Hindlimb muscle (tissue), 1 donor: ENCODE measurements around the gene CCL15. TPM values are rescaled to one million over a fixed set of nuclear protein-coding genes. Genes with fewer than 3 reads are reported as not detected.

Experiments used
- DNase-seq: peaks from one replicate; pipeline ENCODE4 v3.0.0-alpha.2; 2013
- polyA plus RNA-seq: library from polyadenylated mRNA; unstranded; fragments of 120-200 nt; gene quantifications from one replicate; pipeline ENCODE4 v1.2.1, GENCODE V29; 2013; ENCODE audit not compliant: insufficient read length

CCL15 gene
- polyA plus RNA-seq, 1 donor = not detected

GRCh38 chr17:35991075-35991474 is 10.3 kb downstream of the CCL15 start:
- DNase-seq = no peak

DNA sequence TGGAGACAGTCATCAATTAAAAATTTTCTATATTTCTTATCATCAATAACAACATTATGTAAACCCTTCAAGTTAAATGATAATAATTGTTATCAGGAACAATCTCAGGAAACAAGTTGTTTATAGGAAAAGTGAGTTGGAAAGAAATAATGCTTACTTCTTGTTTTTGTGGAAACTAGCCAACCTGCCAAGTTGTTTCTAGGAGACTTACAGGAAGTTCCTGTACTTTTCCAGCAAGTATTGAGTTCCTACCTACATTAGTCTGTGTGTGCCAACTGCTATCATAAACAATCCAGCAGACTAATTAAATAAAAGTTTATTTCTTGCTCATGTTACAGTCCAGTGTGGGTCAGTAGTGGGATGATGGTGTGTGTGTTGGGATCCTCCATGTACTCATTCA is 13.2 kb downstream of the CCL15 start:
- no peak for DNase-seq

DNA sequence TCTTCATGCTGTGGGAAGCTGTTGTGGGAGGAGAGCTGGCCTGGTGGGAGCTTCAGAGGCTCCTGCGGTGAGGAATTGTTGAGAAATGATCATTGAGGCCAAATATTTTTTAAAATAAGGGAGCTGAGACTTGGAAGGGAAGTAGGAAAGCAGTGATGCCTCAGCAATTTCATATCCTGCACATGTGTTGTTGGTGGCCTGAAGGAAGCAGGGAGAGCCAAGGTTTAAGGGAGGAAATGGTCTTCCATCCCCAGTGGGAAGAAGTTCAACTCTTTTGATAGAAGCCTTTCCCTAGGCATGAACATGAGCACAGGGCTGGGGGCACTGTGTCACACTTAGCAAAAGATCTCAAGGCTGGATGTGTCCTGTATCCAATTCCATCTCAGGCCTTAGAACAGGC is 14.7 kb downstream of the CCL15 start, which contains the start of gene CCL14:
Gene CCL14, minus strand, starts transcription at position 87 of the 400 bp plus-strand sequence. Its CDS starts 80 bp downstream, at position 7.
- DNase-seq = no peak

GRCh38 chr17:35984140-35984539 is 17.2 kb downstream of the CCL15 start:
- no peak for DNase-seq

DNA sequence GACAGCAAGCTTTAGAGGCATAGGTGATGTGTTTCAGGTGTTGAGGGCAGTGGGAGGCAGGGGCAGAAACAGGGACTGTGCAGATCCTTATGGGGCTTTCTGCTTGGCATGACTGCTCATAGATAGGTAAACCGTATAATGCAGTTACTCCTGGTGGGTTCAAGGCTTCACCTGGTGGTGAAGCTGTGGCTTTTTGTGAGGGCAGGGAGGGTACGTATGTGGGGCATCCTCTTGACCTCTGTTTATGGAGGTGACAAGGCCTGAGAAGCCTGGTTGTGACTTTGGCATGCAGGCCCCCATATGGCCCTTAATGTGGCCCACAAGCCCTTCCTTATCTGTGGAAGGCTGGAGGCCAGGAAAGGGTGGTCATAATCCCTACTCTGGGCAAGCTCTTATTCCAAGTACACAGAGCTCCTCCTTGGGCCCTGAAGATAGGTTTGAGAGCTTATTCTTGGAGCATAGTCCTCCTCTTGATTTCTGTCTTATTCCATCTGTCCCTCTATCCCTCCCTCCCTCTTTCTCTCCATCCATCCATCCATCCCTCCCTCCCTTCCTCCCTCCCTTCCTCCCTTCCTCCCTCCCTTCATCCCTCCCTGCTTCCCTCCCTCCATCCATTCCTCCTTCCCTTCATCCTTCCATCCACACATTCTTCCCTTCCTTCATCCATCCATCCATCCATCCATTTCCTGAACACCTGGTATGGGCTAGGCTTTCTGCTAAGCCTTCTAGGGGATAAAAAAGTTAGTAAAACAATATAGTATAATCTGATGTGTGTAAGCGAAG is 18.8 kb downstream of the CCL15 start:
- no peak for DNase-seq

DNA sequence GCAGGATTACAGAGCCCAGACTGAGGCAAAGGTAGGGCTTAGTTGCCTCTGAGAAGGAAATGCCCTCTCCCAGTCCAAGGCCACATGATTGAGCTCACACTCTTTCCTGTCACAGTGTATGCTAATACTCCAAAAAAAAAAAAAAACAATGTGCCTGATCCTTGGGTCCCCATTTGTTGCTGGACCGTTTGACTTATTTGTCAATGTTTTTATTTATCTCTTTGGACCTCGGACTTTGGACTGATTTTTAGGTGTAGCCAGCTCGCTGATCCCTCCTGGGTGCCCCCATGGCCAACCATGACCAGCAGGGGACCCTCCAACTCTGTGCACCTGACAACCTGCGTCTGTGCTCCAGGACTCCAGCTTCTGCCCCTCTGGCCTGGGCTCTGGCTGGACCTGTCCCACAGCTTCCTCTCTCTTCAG is 19.4 kb downstream of the CCL15 start:
- no peak for DNase-seq

DNA sequence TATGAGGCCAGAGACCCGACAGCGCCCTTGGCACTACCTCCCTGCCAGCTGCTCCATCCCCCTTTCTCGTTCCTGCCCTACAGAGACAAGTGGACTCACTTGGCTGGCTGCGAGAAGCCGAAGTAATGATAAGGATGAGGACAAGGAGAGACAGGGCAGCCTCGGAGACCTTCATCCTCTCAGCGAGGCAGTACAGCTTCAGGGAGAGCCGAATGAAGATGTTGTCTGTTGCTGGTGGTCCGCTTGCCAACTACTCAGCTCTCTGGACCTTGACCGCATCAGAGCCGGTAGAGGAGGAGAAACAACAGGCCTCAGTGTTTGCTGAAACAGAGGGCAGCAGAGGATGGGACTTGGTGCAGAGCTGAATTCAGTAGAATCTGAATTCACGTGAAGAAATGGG is 20.1 kb downstream of the CCL15 start, which contains the start of gene CCL16:
Gene CCL16, minus strand, starts transcription at position 252 of the 400 bp plus-strand sequence. Its CDS starts 77 bp downstream, at position 175.
- DNase-seq = no peak

- DNase-seq = no peak
Observed at GRCh38 chr17:35978346-35978745, 23.0 kb downstream of the CCL15 start.

DNA sequence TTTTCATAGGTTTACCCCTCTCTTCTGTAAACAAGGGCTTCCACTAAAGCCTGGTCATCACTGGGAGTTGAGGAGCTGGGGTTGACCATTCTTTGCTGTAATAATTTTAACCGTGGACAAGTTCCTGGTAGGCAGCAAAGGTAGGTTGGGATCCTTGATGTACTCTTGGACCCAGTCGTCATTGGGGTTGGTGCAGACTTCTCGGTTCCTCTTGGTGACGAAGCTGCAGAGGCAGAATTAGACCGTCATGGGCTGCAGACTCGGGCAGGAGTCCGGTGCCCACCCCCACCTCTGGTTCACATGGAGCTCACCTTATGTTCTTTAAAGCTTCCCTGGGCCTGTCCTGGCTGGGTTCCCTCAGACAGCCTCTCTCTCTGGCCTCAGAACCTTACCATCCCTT is 23.8 kb downstream of the CCL15 start:
- DNase-seq = no peak

DNA sequence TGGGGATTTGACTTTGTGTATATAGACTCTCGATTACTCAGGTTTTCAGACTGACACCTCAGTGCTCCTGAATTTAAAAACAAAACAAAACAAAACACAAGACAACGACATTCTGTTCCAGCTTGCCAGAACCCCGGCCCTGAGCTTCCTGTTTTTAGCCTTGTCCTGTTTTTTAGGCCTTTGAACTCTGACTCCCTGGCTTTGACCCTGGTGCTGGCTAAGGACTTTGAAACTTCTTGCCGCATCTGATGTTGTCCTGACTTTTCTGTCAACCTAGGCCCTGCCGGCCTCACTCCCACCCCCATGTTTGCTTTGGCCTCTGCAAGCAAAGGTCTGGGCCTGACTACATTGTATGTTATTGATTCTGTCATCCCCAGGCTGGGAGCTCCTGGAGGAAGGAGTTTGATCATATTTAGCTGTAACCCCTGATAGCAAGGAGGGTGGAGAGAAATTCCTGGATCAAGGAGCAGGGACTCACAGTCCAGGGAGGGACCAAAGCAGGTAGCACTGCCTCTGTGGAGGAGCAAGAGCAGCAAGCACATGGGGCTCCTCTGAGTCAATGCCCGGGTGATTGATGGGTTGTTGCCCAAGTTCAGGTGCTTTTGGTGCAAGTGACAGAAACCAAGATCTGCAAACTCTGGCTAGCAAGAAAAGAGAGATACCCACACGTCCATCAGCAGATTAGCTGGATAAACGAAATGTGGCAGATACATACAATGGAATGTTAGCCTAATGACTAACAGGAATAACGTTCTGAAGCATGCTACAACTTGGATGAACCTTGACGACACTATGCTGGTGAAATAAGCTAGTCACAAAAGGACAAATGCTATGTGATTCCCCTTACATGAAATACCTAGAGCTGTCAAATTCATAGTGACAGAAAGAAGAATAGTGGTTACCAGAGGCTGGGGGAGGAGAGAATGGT is 27.8 kb downstream of the CCL15 start:
- no peak for DNase-seq

DNA sequence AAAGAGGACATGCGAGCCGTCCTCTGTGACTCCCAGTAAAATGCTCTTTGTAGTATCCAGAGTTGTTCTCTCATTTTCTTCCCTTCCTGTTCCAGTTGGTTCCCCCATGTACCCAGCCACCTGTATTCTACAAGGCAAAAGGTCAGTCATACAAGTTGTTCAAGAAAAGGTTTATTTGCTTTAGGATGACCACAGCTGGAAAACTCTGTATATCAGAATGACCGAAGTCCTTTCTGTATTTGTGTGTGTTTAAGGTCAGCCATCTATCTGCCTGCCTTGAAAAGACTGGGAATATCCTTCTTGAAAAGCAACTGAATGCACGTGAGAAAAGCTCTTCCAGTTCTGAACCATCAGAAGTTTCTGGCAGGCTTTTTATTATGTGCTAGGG is 28.4 kb downstream of the CCL15 start:
- DNase-seq = no peak

DNA sequence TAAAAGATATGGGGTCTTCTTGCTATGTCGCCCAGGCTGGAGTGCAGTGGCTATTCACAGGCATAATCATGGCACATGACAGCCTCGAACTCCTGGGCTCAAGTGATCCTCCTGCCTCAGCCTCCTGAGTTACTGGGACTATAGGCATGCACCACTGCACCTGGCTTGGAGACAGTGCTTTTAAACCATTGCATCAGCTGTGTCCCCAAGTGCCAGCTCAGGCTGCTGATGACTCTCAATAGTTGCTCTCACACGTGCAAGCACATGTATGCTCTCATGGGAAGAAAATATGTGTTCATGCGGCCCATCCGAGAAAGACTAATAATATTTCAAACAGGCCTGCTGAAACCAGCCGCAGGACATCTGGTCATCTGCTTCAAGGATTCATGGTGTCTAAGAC is 28.8 kb downstream of the CCL15 start:
- no peak for DNase-seq

DNA sequence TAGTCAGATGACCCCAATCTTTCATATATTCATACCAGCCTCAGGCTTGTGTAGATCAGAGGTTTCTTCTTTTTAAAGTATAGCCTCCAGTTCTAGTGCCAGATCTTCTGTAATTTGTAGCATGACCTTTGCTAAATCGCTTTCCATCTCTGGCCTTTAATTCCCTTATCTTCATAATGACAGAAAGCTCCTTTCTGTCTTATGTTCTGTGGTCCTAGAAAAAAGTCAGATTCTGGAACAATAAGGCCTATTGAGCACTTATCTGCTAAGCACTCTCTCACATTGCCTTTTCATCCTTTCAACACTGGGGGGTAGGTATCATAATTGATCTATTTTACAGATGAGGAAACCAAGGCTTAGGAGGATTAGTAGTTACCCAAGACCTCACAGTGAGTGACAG is 29.3 kb downstream of the CCL15 start:
- DNase-seq = no peak

GRCh38 chr17:35969558-35970380 is 31.6 kb downstream of the CCL15 start:
- DNase-seq = peak; percentile 82

GRCh38 chr17:35968520-35969054 is 32.8 kb downstream of the CCL15 start:
- no peak for DNase-seq

- DNase-seq = no peak
Observed at GRCh38 chr17:35965272-35965671, 36.1 kb downstream of the CCL15 start.

- no peak for DNase-seq
Observed at GRCh38 chr17:35963663-35964062, 37.7 kb downstream of the CCL15 start.

- DNase-seq = no peak
Observed at GRCh38 chr17:35953720-35954119, 47.6 kb downstream of the CCL15 start.

DNA sequence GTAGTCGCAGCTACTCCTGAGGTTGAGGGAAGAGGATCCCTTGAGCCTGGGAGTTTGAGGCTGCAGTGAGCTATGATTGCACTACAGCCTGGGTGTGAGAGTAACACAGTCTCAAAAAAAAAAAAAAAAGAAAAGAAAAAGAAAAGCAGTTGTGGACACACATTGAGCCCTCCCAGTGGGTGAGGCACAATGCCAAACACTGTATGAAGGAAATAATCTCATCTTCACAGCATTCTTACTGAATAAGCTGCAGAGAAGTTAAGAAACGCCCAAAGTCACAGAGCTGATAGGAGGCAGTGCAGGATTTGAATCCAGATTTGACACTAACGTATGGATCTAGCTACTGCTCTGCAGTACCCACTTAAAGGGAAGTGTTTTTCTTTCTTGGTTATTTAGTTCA is 52.0 kb downstream of the CCL15 start:
- DNase-seq = no peak

DNA sequence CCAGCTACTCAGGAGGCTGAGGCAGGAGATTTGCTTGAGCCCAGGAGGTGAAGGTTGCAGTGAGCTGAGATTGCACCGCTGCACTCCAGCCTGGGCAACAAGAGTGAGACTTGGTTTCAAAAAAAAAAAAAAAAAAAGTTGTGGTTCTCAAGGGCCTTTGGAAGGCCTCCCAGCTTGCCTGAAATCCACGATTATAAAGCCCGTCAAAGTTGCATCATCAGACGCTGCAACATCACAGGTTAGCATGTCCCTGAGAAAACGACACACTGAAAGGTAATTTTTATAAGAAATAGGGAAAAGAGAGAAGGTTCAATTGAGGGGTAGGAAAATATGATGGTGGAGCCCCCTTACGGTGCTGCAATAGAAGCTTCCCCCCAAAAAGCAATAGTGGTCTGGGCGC is 53.3 kb downstream of the CCL15 start:
- no peak for DNase-seq
